CD4-positive, alpha-beta T cell treated with Interleukin-12 subunit alpha and Interleukin-12 subunit beta, for 1 hour (primary cell): ENCODE measurements around the gene SPAG16.
"Not testable (repeated sequence)": the region's sequence is repeated elsewhere in the genome, so short reads cannot be mapped to it uniquely, and the experiment has no call there.

ENCODE experiments used
- DNase-seq: peaks from one replicate; pipeline ENCODE4 v3.0.0-alpha.2; 2020

The SPAG16 gene

GRCh38 chr2:214019229-214019972 lies 735.1 kb downstream of the SPAG16 start:
- no peak for DNase-seq

- DNase-seq, result no peak
These were observed 735.7 kb downstream of the SPAG16 start for GRCh38 chr2:214019973-214020345.

GRCh38 chr2:214029190-214029589 lies 744.9 kb downstream of the SPAG16 start:
- no peak for DNase-seq

- no peak for DNase-seq
These were observed 747.3 kb downstream of the SPAG16 start for GRCh38 chr2:214031566-214031965.

- DNase-seq, result no peak
These were observed 750.2 kb downstream of the SPAG16 start for GRCh38 chr2:214034417-214034816.

- DNase-seq, result no peak
These were observed 751.0 kb downstream of the SPAG16 start for GRCh38 chr2:214035091-214035852.

GRCh38 chr2:214035921-214036320 lies 751.7 kb downstream of the SPAG16 start:
- DNase-seq, result no peak

GRCh38 chr2:214038186-214038585 lies 753.9 kb downstream of the SPAG16 start:
- no peak for DNase-seq

GRCh38 chr2:214050731-214051130 lies 766.5 kb downstream of the SPAG16 start:
- no peak for DNase-seq

- DNase-seq, result no peak
These were observed 767.3 kb downstream of the SPAG16 start for GRCh38 chr2:214051585-214051984.

- no peak for DNase-seq
These were observed 768.0 kb downstream of the SPAG16 start for GRCh38 chr2:214052235-214052634.

- DNase-seq, result no peak
These were observed 773.7 kb downstream of the SPAG16 start for GRCh38 chr2:214057986-214058385.

- not testable (repeated sequence) for DNase-seq
These were observed 778.0 kb downstream of the SPAG16 start for GRCh38 chr2:214062279-214062678.

- no peak for DNase-seq
These were observed 780.2 kb downstream of the SPAG16 start for GRCh38 chr2:214064471-214064870.

GRCh38 chr2:214066862-214067261 lies 782.6 kb downstream of the SPAG16 start:
- no peak for DNase-seq

GRCh38 chr2:214069254-214069653 lies 785.0 kb downstream of the SPAG16 start:
- DNase-seq, result no peak

- DNase-seq, result no peak
These were observed 791.2 kb downstream of the SPAG16 start for GRCh38 chr2:214075456-214075855.

GRCh38 chr2:214076527-214076926 lies 792.3 kb downstream of the SPAG16 start:
- DNase-seq, result no peak

- no peak for DNase-seq
These were observed 793.5 kb downstream of the SPAG16 start for GRCh38 chr2:214077727-214078126.

- DNase-seq, result no peak
These were observed 794.8 kb downstream of the SPAG16 start for GRCh38 chr2:214079032-214079431.

GRCh38 chr2:214088536-214088935 lies 804.3 kb downstream of the SPAG16 start:
- no peak for DNase-seq

GRCh38 chr2:214096208-214096715 lies 812.0 kb downstream of the SPAG16 start:
- no peak for DNase-seq

- DNase-seq, result no peak
These were observed 814.5 kb downstream of the SPAG16 start for GRCh38 chr2:214098811-214099210.

GRCh38 chr2:214100488-214100887 lies 816.2 kb downstream of the SPAG16 start:
- DNase-seq, result no peak
